Ectodermal cell (in vitro differentiated cells): ENCODE results near the gene KPRP.

Experiments
- H3K27ac ChIP-seq: 2 replicates; pipeline ENCODE4 v1.7.0; 2013; ENCODE audit warnings: mild to moderate bottlenecking, low read depth, low read length; ENCODE audit not compliant: insufficient read depth, poor library complexity, severe bottlenecking
- H3K27me3 ChIP-seq: 2 replicates; pipeline ENCODE4 v1.7.0; 2013; ENCODE audit warnings: mild to moderate bottlenecking, low read length; ENCODE audit not compliant: insufficient read depth, control insufficient read depth, poor library complexity, severe bottlenecking
- H3K36me3 ChIP-seq: one replicate; pipeline ENCODE4 v1.7.0; 2013; ENCODE audit warnings: low read length; ENCODE audit not compliant: control insufficient read depth, insufficient read depth
- H3K4me1 ChIP-seq: one replicate; pipeline ENCODE4 v1.7.0; 2013; ENCODE audit warnings: low read length; ENCODE audit not compliant: control insufficient read depth, insufficient read depth
- H3K4me3 ChIP-seq: 2 replicates; pipeline ENCODE4 v1.7.0; 2013; ENCODE audit warnings: low read depth, low read length, control low read depth; ENCODE audit not compliant: insufficient read depth
- H3K9me3 ChIP-seq: 2 replicates; pipeline ENCODE4 v1.7.0; 2013; ENCODE audit warnings: mild to moderate bottlenecking, low read length, moderate library complexity; ENCODE audit not compliant: control insufficient read depth
- WGBS, 2 experiments: methylation state at CpG; one replicate each; pipeline ENCODE4 v1.1.7; 2013; ENCODE audit warnings: missing lambda C conversion rate in 2 of 2; 5-methylcytosine and 5-hydroxymethylcytosine counted together

The KPRP gene

GRCh38 chr1:152745765-152746444 is 11.9 kb upstream of the KPRP start:
- Histone ChIP-seq H3K36me3 (no peaks in the 10 kb centered on the region), H3K27me3 (no peaks in the 10 kb centered on the region), H3K27ac (no peak overlapping the region), H3K4me3 (no peak overlapping the region), H3K9me3 (peaks cover 10% of the 10 kb centered on the region), H3K4me1 (no peaks in the 10 kb centered on the region)
- 81% methylated on average over 6 of the region's 6 CpGs for WGBS, 2 experiments

- H3K27ac ChIP-seq, result no peak overlapping the region
- no peaks in the 10 kb centered on the region for H3K27me3 ChIP-seq
- H3K4me1 ChIP-seq, result no peaks in the 10 kb centered on the region
- peaks cover 5% of the 10 kb centered on the region for H3K9me3 ChIP-seq
- WGBS, 2 experiments, result 43 to 63% methylated on average over 1 of the region's 1 CpG
- no peaks in the 10 kb centered on the region for H3K36me3 ChIP-seq
- no peak overlapping the region for H3K4me3 ChIP-seq
These were observed 10.0 kb upstream of the KPRP start for GRCh38 chr1:152747831-152748230.

- 79 to 85% methylated on average over 1 of the region's 1 CpG for whole genome bisulfite sequencing, 2 experiments
- Histone ChIP-seq H3K27me3 (no peaks in the 10 kb centered on the region), H3K4me1 (no peaks in the 10 kb centered on the region), H3K4me3 (no peak overlapping the region), H3K27ac (no peak overlapping the region), H3K9me3 (peaks cover 10% of the 10 kb centered on the region), H3K36me3 (no peaks in the 10 kb centered on the region)
These were observed 5.6 kb upstream of the KPRP start for GRCh38 chr1:152752225-152752624.

GRCh38 chr1:152753586-152753985 is 4.2 kb upstream of the KPRP start:
- Histone ChIP-seq H3K27me3 (no peaks in the 10 kb centered on the region), H3K4me1 (no peaks in the 10 kb centered on the region), H3K27ac (no peak overlapping the region), H3K9me3 (peaks cover 12% of the 10 kb centered on the region), H3K4me3 (no peak overlapping the region), H3K36me3 (no peaks in the 10 kb centered on the region)
- WGBS, 2 experiments, result 25 to 46% methylated on average over 1 of the region's 1 CpG

GRCh38 chr1:152756872-152757271 is 953 bp upstream of the KPRP start:
- Histone ChIP-seq H3K4me3 (no peak overlapping the region), H3K9me3 (peaks cover 14% of the 10 kb centered on the region), H3K27me3 (no peaks in the 10 kb centered on the region), H3K27ac (no peak overlapping the region), H3K4me1 (no peaks in the 10 kb centered on the region), H3K36me3 (no peaks in the 10 kb centered on the region)
- no CpG with 5 or more reads among the region's 2 CpGs for WGBS, 2 experiments

GRCh38 chr1:152758636-152759035 is 811 bp downstream of the KPRP start:
- peaks cover 18% of the 10 kb centered on the region for H3K9me3 ChIP-seq
- no peak overlapping the region for H3K4me3 ChIP-seq
- WGBS, 2 experiments, result 46 to 68% methylated on average over 3 to 4 of the region's 4 CpGs
- no peak overlapping the region for H3K27ac ChIP-seq
- no peaks in the 10 kb centered on the region for H3K4me1 ChIP-seq
- no peaks in the 10 kb centered on the region for H3K36me3 ChIP-seq
- no peaks in the 10 kb centered on the region for H3K27me3 ChIP-seq

GRCh38 chr1:152759453-152760173 is 1.8 kb downstream of the KPRP start:
- H3K4me1 ChIP-seq, result no peaks in the 10 kb centered on the region
- 69 to 72% methylated on average over 8 of the region's 8 CpGs for WGBS, 2 experiments
- H3K4me3 ChIP-seq, result no peak overlapping the region
- no peaks in the 10 kb centered on the region for H3K27me3 ChIP-seq
- peaks cover 21% of the 10 kb centered on the region for H3K9me3 ChIP-seq
- H3K36me3 ChIP-seq, result no peaks in the 10 kb centered on the region
- H3K27ac ChIP-seq, result no peak overlapping the region

- H3K27me3 ChIP-seq, result no peaks in the 10 kb centered on the region
- no peak overlapping the region for H3K4me3 ChIP-seq
- H3K4me1 ChIP-seq, result no peaks in the 10 kb centered on the region
- H3K36me3 ChIP-seq, result no peaks in the 10 kb centered on the region
- WGBS, 2 experiments, result 86 to 87% methylated on average over 31 of the region's 31 CpGs
- H3K9me3 ChIP-seq, result peaks cover 25% of the 10 kb centered on the region
- no peak overlapping the region for H3K27ac ChIP-seq
These were observed 2.8 kb downstream of the KPRP start for GRCh38 chr1:152760551-152761190.

GRCh38 chr1:152761609-152762213 is 3.9 kb downstream of the KPRP start:
- Histone ChIP-seq H3K27me3 (no peaks in the 10 kb centered on the region), H3K36me3 (no peaks in the 10 kb centered on the region), H3K9me3 (peaks cover 21% of the 10 kb centered on the region), H3K4me1 (no peaks in the 10 kb centered on the region), H3K4me3 (no peak overlapping the region), H3K27ac (no peak overlapping the region)
- 78 to 85% methylated on average over 3 of the region's 3 CpGs for WGBS, 2 experiments
